NCI-H524 treated with DMSO at 0.1 percent for 48 hours (cell line): ENCODE measurements around the gene ARID4B.
"Not testable (repeated sequence)": the region's sequence is repeated elsewhere in the genome, so short reads cannot be mapped to it uniquely, and the experiment has no call there.

ENCODE experiments used
- DNase-seq: peaks from one replicate; lab custom pipeline; 2025; lab: John Stamatoyannopoulos, UW

The ARID4B gene

DNA sequence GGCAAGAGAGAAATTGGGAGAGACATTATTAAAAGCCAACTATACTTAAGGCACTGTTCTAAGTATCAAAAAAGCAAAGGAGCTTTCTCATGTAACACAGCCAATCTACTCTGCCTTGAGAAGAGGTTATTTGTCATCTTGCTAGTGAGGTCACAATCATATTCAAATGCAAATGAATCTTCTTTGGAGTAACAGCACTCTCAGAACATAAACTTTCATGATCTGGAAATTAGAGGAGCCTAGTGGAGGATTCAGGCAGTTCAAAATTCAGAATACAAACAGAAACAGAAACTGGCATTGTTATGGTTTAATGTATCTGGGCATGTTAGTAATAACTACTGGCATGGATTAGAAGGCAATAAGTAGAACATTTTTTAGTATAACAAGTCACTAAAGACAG, 57.4 kb downstream of the ARID4B start:
- DNase-seq: no peak

DNA sequence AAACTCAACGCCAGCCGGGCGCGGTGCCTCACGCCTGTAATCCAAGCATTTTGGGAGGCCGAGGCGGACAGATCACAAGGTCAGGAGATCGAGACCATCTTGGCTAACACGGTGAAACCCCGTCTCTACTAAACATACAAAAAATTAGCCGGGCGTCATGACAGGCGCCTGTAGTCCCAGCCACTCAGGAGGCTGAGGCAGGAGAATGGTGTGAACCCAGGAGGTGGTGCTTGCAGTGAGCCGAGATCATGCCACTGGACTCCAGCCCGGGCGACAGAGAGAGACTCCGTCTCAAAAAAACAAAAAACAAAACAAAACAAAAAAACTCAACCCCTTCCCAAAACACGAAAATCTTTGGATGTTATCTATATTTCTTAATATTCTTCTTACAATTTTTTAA, 58.0 kb downstream of the ARID4B start:
- not testable (repeated sequence) for DNase-seq

DNA sequence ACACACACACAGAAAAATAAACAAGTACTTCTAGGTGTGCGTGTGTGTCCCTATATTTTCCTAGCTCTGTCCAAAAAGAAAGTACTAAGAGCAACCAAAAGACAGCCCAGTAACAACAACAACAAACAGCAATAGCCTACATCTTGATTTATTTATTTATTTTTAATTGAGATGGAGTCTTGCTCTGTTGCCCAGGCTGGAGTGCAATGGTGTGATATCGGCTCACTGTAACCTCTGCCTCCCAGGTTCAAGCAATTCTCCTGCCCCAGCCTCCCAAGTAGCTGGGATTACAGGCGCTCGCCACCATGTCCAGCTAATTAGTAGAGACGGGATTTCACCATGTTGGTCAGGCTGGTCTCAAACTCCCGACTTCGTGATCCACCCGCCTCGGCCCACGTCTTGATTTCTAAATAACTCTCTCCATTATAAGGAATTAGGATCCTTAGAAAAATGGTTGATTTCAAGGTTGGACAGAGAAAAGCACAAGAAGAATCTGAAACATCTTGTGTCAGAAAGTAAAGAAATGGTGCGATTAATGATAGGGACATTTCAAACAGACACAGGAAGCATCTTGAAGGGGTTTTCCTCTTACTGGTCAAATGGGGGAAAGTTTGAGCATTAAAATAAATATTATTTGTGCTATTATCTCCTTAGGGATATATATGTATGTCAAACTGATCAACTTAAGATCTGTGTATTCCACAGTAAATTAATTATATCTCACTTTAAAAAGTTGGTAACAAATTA, 59.4 kb downstream of the ARID4B start:
- no peak for DNase-seq

DNA sequence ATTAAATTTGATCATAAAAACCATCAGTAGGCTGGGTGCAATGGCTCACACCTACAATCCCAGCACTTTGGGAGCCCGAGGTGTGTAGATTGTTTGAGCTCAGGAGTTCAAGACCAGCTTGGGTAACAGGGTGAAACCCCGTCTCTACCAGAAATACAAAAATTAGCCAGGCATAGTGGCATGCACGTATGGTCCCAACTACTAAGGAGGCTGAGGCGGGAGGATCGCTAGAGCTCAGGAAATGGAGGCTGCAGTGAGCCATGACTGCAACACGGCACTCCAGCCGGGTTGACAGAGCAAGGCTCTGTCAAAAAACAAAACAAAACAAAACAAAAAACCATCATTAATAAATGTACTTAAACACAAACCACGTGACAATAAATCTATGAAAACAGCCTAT, 61.0 kb downstream of the ARID4B start:
- DNase-seq: no peak

DNA sequence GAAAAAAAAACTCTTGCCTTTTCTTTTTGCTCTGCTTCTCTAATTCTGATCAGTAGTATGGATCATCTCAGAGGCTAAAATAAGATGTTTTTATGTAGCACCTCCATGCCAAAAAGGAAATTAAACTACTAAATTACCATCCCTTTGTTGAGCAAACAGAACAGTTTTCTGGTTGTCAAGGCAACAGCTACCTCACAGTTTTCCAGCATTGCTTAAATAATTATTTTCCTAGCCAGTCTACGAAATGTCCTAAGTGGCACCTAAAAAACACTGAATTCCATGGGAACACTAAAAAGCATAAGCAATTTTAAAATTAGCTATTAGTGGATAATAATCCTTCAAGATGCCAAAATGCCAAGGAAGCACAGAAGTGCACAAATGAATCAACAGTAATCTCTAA, 61.7 kb downstream of the ARID4B start:
- no peak for DNase-seq

DNA sequence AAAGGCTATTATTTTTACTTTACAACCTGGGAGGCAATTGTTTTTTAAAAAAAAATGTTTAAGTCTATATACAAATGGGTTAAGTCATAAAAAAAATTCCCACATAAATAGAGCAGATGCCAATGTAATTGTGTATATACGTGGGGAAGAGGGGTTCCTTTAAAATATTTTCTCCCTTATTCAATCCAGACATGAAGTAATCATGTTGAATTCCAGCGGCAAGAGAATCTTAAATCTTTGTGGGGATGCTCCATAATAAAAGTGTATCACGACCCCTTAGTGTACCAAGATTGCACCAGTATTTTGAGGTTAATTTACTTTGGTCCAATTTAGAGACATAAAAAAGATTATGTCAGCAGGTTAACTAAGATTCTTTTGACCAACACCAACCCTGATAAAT, 62.1 kb downstream of the ARID4B start:
- DNase-seq: no peak

DNA sequence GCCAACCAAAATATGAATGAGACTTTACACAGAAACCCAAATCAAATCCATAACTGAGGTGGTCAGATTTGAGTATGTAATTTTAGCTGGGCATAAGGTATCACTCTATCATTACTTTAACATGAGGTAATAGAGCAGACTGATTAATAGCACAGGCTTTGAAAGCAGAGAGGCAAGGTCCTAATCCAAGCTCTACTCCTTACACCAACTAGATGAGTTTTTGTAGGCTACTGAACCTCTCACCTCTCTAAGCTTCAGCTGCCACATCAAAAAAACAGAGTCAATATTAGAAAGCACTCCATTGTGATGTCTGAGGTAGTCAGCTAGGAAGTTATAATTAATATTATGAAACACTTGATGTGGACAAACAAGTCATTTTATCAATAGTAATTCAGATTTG, 63.7 kb downstream of the ARID4B start:
- DNase-seq: no peak

DNA sequence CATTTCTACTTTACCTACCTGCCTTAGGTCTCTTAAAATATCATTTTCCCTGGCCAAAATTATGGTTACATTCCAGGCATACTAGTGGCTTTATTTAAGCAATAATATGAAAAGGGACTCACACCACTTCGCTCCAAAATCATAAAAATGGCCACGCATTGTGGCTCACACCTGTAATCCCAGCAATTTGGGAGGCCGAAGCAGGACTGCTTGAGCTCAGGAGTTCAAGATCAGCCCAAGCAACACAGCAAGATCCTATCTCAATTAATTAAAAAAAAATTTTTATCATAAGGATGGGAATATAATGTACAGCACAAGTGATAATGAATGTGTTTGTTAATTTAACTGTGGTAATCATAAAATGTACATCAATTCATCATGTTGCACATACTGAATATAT, 65.4 kb downstream of the ARID4B start:
- no peak for DNase-seq

DNA sequence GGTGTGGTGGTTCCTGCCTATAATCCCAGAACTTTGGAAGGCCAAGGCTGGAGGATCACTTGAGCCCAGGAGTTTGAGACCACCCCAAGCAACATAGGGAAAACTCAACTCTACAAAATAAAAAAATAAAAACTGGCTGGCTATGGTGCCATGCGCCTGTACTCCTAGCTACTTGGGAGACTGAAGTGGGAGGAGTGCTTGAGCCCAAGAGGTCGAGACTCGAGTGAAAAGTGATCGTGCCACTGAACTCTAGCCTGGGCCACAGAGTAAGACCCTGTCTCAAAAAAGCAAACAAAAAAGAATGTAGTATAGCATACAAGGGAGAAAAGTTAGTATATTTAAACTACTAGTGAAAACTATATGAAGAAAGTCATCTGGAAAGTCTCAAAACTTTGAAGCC, 66.7 kb downstream of the ARID4B start:
- DNase-seq: no peak

DNA sequence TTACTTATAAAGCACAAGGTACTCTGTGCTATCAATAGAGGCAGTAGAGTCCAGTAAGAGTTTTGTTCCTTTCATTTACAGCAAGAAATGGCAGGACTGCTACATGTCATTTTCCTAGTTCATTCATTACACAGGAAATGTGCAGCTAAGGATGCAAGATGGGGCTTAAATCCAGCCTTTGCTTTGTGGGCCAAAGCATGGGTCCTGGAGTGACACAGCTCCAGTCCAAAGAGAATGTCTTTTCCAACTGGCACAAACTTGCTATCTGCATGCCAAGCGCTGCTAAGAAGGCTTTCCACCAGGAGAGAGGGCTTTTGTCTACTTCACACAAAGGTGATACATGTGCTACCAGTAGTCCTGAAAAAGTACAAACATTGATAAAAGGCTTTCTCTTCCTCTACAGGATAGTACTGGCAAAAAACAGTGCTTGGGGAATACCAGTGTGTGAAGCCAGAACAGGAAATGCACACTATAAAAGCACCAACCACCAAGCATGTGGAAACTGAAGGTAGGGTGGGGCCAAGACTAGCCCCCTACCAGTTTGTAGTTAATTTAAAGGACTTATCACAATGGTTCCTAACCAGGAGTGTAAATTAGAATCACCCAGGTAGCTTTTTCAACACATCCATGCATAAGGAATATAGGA, 68.7 kb downstream of the ARID4B start:
- DNase-seq: no peak

DNA sequence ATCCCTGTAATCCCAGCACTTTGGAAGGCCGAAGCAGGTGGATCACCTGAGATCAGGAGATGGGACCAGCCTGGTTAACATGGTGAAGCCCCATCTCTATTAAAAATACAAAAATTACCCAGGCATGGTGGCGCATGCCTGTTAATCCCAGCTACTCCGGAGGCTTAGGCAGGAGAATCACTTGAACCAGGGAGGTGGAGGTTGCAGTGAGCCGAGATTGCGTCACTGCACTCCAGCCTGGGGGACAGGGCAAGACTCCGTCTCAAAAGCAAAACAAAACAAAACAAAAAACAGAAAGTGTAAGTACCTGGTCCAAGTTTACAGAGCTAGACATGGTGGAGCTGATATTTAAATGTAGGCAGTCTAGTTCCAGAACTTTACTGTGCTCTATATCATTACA, 69.9 kb downstream of the ARID4B start:
- not testable (repeated sequence) for DNase-seq

DNA sequence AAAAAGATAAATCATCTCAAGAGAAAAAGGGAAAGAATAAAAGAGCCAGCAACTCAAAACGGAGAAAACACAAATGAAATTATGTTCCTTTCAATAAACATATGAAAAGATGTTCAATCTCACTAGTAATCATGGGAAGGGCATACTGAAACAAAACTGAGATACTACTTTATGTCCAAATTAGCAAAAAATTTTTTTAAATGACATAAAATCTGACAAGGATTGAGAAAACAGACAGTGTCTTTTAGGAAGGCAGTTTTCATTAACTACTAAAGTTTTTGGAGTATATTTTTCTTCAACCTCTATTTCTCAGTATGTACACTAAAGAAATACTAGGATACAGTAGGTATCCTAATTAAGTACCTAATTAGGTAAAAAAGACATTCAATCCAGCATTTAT, 73.3 kb downstream of the ARID4B start:
- DNase-seq: no peak

DNA sequence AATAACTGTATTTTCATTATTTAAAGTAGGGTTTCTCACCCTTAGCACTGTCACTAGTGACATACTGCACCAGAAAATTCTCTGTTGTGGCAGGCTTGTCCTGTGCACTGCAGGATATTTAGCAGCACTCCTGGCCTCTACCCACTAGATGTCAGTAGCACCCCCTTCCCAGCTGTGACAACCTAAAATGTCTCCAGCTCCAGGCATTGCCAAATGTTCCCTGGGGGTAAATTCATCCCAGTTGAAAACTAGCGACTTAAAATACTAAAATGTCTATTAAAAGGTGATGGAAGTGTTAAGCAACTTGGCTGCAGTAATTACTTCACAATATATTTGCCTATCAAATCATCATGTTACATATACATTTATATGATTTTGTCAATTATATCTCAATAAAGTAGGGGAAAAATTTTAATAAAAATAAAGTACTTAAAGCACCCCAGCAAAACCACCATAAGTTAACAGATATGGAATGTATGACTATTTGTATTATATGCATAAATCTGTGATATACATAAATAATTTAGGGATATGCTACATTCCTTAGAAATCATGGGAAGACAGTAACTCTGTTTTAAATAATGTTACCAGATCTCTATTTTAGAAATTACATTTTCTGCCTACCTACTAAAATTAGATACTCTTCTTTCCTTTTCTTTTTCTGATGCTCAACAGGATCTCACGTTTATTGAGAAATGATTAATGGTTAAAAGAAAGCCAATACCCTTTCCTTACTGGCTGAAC, 74.6 kb downstream of the ARID4B start:
- DNase-seq: peak; percentile 4

DNA sequence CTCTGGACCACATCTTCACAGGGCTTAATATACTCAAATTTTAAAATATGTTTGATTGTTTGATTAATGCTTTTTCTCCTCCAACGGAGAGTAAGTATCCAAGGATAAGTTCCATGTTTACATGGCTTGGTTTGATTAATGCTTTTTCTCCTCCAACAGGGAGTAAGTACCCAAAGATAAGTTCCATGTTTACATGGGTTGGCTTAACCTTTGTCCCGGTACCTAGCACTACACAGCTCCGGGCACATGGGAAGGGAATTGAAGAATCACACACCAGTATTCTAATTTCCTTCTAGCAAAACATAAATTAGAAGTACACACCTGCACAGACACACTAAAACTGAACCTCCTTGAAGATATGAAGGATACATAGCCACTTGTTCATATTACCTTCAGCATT, 77.5 kb downstream of the ARID4B start:
- DNase-seq: no peak

DNA sequence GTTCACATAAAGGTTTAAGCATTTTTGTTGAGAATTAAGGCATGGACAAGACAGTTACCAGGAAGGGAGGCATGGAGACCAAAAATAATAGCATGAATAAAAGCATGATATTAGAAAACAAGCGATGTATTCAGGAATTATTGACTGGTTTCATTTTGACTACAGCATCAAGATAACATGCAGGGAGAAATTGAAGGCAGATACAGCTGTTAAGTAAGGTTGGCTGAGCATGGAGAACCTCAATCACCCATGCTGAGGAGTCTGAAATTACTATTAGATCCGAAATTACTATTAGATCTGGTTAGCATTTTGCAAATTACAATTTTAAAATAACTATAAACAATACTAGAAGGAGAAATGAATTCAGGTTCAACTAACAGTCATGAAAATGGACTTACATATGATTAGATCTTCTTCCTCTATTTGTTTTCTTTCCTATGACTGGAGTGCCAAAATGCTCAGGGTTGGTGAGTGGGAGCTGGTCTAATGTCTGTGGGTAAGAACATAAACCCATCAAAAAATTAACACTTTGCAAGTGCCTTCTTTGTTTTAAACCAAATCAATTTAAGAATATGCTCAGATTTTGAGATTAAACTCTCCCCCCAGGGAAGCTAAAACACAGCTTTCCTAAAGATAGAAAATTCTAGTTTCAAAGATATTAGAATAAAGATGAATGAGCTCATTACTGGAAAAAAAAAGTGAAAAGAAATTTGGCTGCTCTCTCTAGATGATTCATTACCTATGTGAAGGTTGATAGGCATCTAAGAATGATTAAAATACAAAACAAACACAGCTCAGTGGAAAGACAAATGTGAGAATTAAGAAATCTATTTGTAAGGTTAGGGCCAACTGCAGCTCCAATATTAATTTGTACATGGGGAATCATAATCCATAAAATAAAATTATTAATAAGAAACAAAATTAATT, 81.7 kb downstream of the ARID4B start:
- no peak for DNase-seq

DNA sequence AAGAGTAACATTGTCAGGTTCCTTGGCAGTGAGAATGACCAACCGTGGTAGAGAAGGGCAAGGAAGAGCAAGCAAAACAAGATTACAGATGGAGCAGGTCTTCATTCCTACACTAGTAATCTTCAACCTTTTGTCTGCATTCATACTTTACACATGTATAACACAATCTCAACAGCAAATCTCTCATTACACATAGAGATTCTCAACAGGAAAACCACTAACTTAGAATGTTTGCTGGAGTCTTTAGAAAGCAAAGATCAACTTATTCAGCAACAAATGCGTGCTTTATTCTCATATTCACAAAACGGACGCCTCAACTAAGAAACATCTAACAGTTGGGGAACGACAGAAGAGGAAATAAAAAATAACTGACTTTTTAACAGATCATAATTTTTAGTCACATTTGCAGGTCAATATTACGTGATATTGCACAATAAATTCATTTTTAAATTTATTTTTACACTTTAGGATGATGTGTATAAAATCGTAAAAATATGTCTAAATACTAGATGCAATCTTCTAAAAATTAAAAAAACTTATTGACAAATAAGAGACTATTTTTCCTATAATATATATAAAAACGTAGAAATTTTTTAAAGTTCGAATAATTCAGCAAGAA, 82.9 kb downstream of the ARID4B start:
- no peak for DNase-seq

DNA sequence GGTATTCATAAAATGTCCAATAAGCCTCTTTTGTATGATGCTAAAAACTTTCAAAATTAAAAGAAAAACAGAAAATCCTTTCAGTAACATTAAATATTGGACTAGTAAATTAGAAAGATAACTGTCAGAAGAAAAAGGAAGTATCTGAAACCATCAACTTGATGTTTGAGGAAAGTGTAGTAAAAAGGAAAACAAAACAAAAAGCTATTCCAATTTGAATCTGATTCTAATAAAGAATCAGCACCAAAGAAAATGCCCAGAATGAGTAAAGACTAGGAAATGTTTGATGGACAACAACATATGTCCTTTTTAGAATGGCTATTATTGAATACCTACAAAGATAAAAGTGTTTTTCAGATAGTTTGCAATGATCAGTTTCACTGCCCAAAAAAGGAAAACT, 87.0 kb downstream of the ARID4B start:
- no peak for DNase-seq

DNA sequence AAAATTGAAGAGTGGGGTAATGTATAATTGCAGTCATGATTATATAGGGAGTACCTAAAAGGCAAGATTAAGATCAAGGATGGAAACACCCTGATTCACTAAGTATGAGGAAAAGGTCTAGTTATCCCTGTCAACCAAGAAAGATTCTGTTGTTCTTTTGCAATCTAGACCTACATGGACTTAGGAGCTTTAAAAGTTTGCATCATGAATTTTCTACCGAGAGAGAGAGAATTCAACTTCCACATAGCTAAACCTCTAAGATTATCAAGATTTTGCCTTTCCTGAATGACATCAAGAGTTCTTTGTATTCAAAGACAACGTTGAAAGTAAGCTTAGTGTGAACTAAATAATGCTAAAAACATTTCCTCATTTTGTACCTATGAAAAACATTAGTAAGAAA, 88.1 kb downstream of the ARID4B start:
- no peak for DNase-seq

DNA sequence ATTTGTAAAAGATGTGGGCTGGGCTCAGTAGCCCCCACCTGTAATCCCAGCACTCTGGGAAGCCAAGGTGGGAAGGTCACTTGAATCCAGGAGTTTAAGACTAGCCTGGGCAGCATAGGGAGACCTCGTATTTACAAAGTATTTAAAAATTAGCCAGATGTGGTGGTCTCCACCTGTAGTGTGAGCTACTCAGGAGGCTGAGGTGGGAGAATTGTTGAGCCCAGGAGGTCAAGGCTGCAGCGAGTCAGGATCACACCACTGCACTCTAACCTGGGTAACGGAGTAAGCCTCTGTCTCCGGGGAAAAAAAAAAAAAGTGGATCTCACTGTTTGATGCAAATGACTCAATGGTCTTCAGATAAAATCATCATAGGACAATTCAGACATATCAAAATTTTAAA, 89.4 kb downstream of the ARID4B start:
- DNase-seq: no peak

DNA sequence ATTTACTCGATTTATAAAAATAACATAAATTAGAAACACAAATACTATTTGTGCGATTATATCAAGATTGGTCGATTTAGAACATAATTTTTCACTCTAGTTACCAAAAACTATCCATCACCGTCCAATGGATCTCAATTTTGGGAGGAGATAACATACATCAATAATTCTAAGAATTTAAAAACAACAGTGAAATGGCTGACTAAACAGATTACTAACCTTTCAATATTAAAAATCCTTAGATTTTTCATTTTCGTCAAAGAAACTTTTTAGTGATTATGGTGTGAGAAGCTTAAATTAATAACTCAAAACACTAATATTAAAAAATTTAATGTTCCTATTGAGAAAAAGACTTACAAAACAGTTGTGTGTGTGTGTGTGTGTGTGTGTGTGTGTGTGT, 91.9 kb downstream of the ARID4B start:
- DNase-seq: no peak

DNA sequence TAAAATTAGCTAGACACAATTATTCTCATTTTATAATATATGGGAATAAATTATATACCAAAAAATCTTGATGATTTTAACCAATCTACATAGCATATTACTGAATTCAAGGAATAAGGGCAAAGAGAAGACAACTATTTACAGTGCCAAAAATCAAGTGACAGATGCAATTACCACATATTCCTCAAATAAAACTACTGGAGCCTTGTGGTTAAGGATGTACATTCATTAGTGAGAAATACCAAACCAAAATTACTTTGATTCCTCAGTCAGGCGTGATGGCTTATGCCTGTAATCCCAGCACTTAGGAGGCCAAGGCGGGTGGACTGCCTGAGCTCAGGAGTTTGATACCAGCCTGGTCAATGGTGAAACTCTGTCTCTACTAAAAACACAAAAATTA, 98.1 kb downstream of the ARID4B start:
- DNase-seq: no peak

DNA sequence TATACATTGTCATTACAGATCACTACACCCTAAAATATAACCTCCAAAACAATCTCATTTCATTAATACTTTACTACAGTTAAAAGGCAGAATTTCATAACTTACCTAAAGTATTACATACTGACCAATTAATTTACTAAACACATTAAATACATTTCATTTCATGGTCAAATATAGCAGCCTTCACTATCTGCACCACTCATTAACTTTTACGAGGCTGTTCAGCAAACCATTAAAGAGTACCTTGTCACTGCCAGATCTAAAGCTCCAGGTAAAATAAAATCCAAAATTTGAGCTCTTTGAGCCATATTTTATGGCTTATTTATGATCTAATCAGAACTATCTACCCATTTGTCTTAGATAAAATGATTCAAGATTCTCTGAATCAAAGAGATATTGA, 100.6 kb downstream of the ARID4B start:
- no peak for DNase-seq
